Posterior cingulate gyrus (tissue), 11 donors: ENCODE data around the gene SAMD11.
A peak's percentile ranks its signal among the peaks of the same experiment; 100 is the strongest.
"Not testable (repeated sequence)": the region's sequence is repeated elsewhere in the genome, so short reads cannot be mapped to it uniquely, and the experiment has no call there.

Experiments used
- DNase-seq, 10 donors: peaks; one replicate each; pipeline versions ENCODE4 v3.0.0 to v3.0.0-alpha.2; 2020 to 2021; ENCODE audit warnings: mixed read lengths in 3 of 10
- intact Hi-C: fragments of 100-400 bp; cut with DNase I; formaldehyde crosslinking; loops from one replicate; pipeline ENCODE4 v1.15.1; 2023

SAMD11 gene

GRCh38 chr1:970973-971730, 47.4 kb downstream of the SAMD11 start:
- DNase-seq, result no peak
- intact Hi-C loops, result no loop called here

GRCh38 chr1:971751-972506, 48.2 kb downstream of the SAMD11 start:
- DNase-seq, result no peak

GRCh38 chr1:972726-973458, 49.2 kb downstream of the SAMD11 start:
- DNase-seq, result peak in 2 of 10 donors; percentile 68 to 77
- intact Hi-C loops, result no loop called here

More at GRCh38 chr1:971751-972506, 48.2 kb downstream of the SAMD11 start:
- intact Hi-C loops, result no loop called here

- intact Hi-C loops, result no loop called here
- peak in 1 of 10 donors; percentile 78 for DNase-seq
Measured at GRCh38 chr1:973459-974292, 50.0 kb downstream of the SAMD11 start.

- DNase-seq, result no peak
- intact Hi-C loops, result no loop called here
Measured at GRCh38 chr1:974293-974640, 50.5 kb downstream of the SAMD11 start.

GRCh38 chr1:974687-975328, 51.1 kb downstream of the SAMD11 start:
- peak in 1 of 10 donors; percentile 80 for DNase-seq
- intact Hi-C loops, result no loop called here

GRCh38 chr1:975365-975764, 51.6 kb downstream of the SAMD11 start:
- intact Hi-C loops, result no loop called here
- peak in 1 of 10 donors; percentile 80 for DNase-seq

- intact Hi-C loops, result no loop called here
- DNase-seq, result peak in 4 of 10 donors; percentile 28 to 94 (median 40)
Measured at GRCh38 chr1:975896-976683, 52.4 kb downstream of the SAMD11 start.

GRCh38 chr1:976791-977190, 53.1 kb downstream of the SAMD11 start:
- intact Hi-C loops, DNase-seq: not testable (repeated sequence)

- intact Hi-C loops, result no loop called here
- DNase-seq, result peak in 1 of 10 donors; percentile 81
Measured at GRCh38 chr1:978069-978834, 54.5 kb downstream of the SAMD11 start.

GRCh38 chr1:978835-979743, 55.4 kb downstream of the SAMD11 start:
- intact Hi-C loops, result no loop called here
- DNase-seq, result peak in 1 of 10 donors; percentile 75

GRCh38 chr1:979744-980072, 56.0 kb downstream of the SAMD11 start:
- intact Hi-C loops, result no loop called here
- no peak for DNase-seq

- intact Hi-C loops, result no loop called here
- DNase-seq, result peak in 1 of 10 donors; percentile 83
Measured at GRCh38 chr1:980137-980571, 56.4 kb downstream of the SAMD11 start.

GRCh38 chr1:980602-981395, 57.1 kb downstream of the SAMD11 start:
- intact Hi-C loops, result no loop called here
- no peak for DNase-seq

- intact Hi-C loops, result no loop called here
- peak in 1 of 10 donors; percentile 77 for DNase-seq
Measured at GRCh38 chr1:981491-981954, 57.8 kb downstream of the SAMD11 start.

- peak in 1 of 10 donors; percentile 75 for DNase-seq
- intact Hi-C loops, result no loop called here
Measured at GRCh38 chr1:981955-982558, 58.3 kb downstream of the SAMD11 start, which contains the start of gene PERM1. PERM1 (minus strand) TSS chr1:982093; CDS start chr1:981029, 1,064 bp downstream.
